ENCODE data around the gene FIBP. TPM values are rescaled to one million over a fixed set of nuclear protein-coding genes. Genes with fewer than 3 reads are reported as not detected.

FIBP gene
- total and polyA plus RNA-seq, 2 experiments from 2014 or later = 140 to 199 TPM

DNA sequence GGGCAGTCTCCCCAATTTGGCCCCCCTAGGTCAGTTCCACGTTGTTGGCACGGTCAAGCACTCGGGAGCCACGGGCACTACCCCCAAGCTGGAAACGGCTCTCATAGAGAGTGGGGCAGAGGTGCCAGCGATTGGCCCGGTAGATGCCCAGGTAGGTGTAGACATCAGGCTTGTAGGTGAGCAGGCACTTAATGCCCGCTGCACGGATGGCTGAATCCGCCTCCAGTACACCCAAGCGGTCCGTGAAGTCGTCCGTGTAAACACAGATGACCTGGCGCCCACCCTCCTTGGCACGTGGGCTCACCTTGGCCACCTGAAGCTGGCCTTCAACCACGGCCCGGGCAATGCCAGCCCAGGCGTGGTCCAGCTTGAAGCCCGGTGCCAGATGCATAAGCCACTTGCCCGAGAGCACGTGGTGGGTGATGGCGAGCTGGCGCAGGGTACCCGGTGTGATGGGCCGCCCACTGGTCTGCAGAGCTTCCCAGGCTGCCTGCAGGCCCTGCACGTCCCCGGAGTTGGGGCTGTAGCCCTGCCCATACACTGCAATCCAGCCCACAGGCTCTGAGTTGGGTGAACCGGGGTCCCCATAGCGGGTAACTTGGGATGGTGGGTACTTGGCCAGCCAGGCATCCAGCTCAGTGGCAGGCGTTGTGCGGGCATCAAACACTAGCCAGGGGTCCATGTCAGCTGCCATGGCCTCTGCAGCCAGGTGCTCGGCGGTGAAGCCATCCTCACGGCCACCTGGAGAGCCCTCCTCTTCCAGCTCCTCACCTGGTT, 29.4 kb upstream of the FIBP start:
- peaks cover 3% of the 10 kb centered on the region for H3K36me3 ChIP-seq
- TF ChIP-seq, protein P1, sequence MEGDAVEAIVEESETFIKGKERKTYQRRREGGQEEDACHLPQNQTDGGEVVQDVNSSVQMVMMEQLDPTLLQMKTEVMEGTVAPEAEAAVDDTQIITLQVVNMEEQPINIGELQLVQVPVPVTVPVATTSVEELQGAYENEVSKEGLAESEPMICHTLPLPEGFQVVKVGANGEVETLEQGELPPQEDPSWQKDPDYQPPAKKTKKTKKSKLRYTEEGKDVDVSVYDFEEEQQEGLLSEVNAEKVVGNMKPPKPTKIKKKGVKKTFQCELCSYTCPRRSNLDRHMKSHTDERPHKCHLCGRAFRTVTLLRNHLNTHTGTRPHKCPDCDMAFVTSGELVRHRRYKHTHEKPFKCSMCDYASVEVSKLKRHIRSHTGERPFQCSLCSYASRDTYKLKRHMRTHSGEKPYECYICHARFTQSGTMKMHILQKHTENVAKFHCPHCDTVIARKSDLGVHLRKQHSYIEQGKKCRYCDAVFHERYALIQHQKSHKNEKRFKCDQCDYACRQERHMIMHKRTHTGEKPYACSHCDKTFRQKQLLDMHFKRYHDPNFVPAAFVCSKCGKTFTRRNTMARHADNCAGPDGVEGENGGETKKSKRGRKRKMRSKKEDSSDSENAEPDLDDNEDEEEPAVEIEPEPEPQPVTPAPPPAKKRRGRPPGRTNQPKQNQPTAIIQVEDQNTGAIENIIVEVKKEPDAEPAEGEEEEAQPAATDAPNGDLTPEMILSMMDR (IDR thresholded peaks at IDR 0.05; ENCODE audit: low read depth, low read length) = no peak
- no peak for DNase-seq (ENCODE audit: low read depth in 1 of 2, low spot score in 1 of 2)
- H3K27ac ChIP-seq = no peak overlapping the region
- H3K9me3 ChIP-seq (ENCODE audit: low read depth) = no peaks in the 10 kb centered on the region
- H3K4me1 ChIP-seq (ENCODE audit: low read depth) = peaks cover 4% of the 10 kb centered on the region
- no peaks in the 10 kb centered on the region for H3K27me3 ChIP-seq
- peak overlapping the region; percentile 73 for H3K4me3 ChIP-seq

DNA sequence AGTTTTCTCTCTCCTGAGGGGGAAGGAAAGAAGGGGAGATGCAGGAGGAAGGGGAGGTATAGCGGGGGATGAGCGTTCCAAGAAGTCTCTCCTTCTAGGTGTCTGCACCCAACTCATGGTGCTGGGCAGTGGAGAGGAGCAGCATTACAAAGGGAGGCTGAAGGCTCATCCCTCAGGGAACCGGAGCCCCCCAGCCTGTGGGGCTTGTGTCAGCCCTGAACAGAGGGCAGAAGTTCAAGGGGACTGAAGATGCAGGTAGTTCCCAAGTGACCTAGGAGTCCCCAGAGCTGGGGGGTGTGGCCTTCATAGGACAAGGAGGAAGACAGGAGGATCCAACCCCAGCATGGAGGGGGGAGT, 28.8 kb upstream of the FIBP start:
- no peaks in the 10 kb centered on the region for H3K9me3 ChIP-seq (ENCODE audit: low read depth)
- no peak for DNase-seq (ENCODE audit: low read depth in 1 of 2, low spot score in 1 of 2)
- peaks cover 4% of the 10 kb centered on the region for H3K4me1 ChIP-seq (ENCODE audit: low read depth)
- H3K27me3 ChIP-seq = no peaks in the 10 kb centered on the region
- peaks cover 3% of the 10 kb centered on the region for H3K36me3 ChIP-seq
- H3K4me3 ChIP-seq = no peak overlapping the region
- TF ChIP-seq, protein P1 (IDR thresholded peaks at IDR 0.05; ENCODE audit: low read depth, low read length) = no peak
- no peak overlapping the region for H3K27ac ChIP-seq

DNA sequence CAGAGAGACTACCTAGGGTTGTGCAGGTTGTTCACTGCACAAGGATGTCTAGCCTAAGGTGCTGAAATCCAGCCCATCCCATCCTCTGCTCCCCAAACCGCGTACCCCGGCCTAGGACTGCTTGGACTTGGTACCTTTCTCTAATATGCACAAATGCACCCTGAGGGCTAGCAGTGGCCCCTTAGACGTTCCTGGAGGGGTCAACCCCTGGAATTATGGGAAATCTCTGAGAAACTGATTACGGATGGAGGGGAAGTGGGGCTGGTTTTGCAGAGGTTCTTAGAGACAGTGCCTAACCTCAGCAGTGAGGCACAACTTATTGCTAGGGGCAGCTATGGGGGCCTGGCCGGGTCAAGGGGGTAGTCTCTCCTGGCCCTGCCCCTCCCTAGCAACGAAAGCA, 28.1 kb upstream of the FIBP start:
- Histone ChIP-seq H3K4me1 (ENCODE audit: low read depth) (peaks cover 4% of the 10 kb centered on the region), H3K36me3 (peaks cover 3% of the 10 kb centered on the region), H3K4me3 (no peak overlapping the region), H3K27me3 (no peaks in the 10 kb centered on the region), H3K27ac (no peak overlapping the region), H3K9me3 (ENCODE audit: low read depth) (no peaks in the 10 kb centered on the region)
- DNase-seq (ENCODE audit: low read depth in 1 of 2, low spot score in 1 of 2) = no peak
- TF ChIP-seq, protein P1 (IDR thresholded peaks at IDR 0.05; ENCODE audit: low read depth, low read length) = no peak

DNA sequence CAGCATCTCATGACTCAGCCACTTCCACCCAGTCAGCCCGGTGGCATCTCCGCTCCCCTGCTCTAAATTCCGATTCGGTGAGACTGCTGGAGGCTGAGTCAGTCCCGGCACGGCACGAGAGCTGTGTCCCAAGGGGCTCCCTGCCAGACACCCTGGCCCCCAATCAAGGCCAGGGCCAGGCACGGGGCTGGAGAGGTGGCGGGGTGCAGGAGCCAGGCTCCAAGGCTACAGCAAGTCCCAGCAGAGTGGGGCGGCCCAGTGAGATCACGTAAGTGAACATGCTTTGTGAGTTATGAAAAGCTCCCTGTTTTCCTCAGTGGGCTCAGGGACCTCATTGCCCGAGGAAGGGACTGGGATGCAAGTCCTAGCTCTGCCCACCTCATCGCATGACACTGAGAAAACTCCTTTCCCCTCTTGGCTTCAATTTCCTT, 27.6 kb upstream of the FIBP start:
- Histone ChIP-seq H3K4me3 (no peak overlapping the region), H3K4me1 (ENCODE audit: low read depth) (peaks cover 4% of the 10 kb centered on the region), H3K9me3 (ENCODE audit: low read depth) (no peaks in the 10 kb centered on the region), H3K36me3 (no peaks in the 10 kb centered on the region), H3K27me3 (no peaks in the 10 kb centered on the region), H3K27ac (peak overlapping the region; percentile 10)
- DNase-seq (ENCODE audit: low read depth in 1 of 2, low spot score in 1 of 2) = peak in 1 of 2 donors; percentile 96
- TF ChIP-seq, protein P1 (IDR thresholded peaks at IDR 0.05; ENCODE audit: low read depth, low read length) = no peak

DNA sequence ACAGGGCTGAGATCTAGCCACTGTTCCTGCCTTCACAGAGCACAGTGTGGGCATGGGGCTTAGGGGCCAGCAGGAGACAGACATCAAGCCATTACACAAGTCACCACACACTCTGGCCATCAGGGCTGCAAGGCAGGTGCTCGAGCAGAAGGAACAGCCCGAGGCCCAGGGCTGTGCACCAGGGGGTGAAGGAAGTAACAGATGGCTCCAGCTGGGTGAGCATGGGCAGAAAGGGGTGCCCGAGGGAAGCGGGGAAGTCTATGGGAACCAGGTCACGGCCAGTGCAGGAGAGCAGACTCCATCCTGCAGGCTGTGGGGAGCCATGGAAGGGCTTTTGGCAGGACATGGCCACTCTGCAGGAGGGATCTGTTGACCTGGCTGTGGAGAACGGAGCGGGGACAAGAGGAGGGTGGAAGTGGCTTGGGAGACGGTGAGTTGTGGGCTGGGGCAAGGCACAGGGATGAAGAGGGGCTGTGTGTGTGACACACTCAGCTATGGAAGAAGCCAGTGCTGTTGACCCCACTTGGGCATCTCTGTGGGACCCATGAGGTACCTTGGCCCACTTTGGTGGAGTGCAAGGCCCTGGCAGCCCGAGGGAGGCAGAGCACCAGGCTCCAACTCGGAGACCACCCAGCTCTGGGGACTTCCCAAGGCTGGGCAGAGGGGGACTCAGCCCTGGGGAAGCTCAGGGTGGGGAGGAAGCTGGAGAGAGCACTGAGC, 27.0 kb upstream of the FIBP start:
- H3K4me3 ChIP-seq = no peak overlapping the region
- no peaks in the 10 kb centered on the region for H3K36me3 ChIP-seq
- no peaks in the 10 kb centered on the region for H3K9me3 ChIP-seq (ENCODE audit: low read depth)
- DNase-seq (ENCODE audit: low read depth in 1 of 2, low spot score in 1 of 2) = no peak
- TF ChIP-seq, protein P1 (IDR thresholded peaks at IDR 0.05; ENCODE audit: low read depth, low read length) = no peak
- H3K27ac ChIP-seq = peak overlapping the region; percentile 10
- no peaks in the 10 kb centered on the region for H3K27me3 ChIP-seq
- H3K4me1 ChIP-seq (ENCODE audit: low read depth) = peaks cover 4% of the 10 kb centered on the region

Data from cardiac muscle cell (in vitro differentiated cells and primary cell).